Jurkat, Clone E6-1 (cell line): ENCODE data around the gene NCK2. TPM values are rescaled to one million over a fixed set of nuclear protein-coding genes. Genes with fewer than 3 reads are reported as not detected.

Experiments
- DNase-seq: peaks from one replicate; pipeline ENCODE4 v3.0.0-alpha.2; 2011; ENCODE audit warnings: low read depth, low spot score
- H3K4me3 ChIP-seq: 2 replicates; pipeline ENCODE4 v1.5.1; 2011; ENCODE audit warnings: mild to moderate bottlenecking, low read length, control low read depth, moderate library complexity
- polyA plus RNA-seq: library from polyadenylated mRNA; unstranded; fragments of >200 nt; gene quantifications from one replicate; pipeline ENCODE4 v1.2.1, GENCODE V29; 2012; ENCODE audit warnings: missing spikeins; ENCODE audit not compliant: insufficient read length, insufficient read depth

NCK2 gene
- 30.4 TPM for polyA plus RNA-seq

- no peak for DNase-seq
Measured at GRCh38 chr2:105744909-105745853, at the start of gene NCK2. TSS of gene NCK2 (plus strand) at chr2:105744912. CDS start at chr2:105855064, 110,152 bp downstream.

GRCh38 chr2:105697781-105698449, 46.8 kb upstream of the NCK2 start:
- DNase-seq: no peak
- H3K4me3 ChIP-seq: no peak overlapping the region

More at GRCh38 chr2:105744909-105745853, at the start of gene NCK2:
- H3K4me3 ChIP-seq: peak within 1 kb of the TSS; percentile 70

GRCh38 chr2:105698820-105699219, 45.9 kb upstream of the NCK2 start:
- no peak for DNase-seq

GRCh38 chr2:105701042-105701441, 43.7 kb upstream of the NCK2 start:
- DNase-seq: no peak
- no peak overlapping the region for H3K4me3 ChIP-seq

More at GRCh38 chr2:105698820-105699219, 45.9 kb upstream of the NCK2 start:
- H3K4me3 ChIP-seq: no peak overlapping the region

GRCh38 chr2:105708697-105709096, 36.0 kb upstream of the NCK2 start:
- no peak for DNase-seq
- H3K4me3 ChIP-seq: no peak overlapping the region

- H3K4me3 ChIP-seq: no peak overlapping the region
- no peak for DNase-seq
Measured at GRCh38 chr2:105711394-105711793, 33.3 kb upstream of the NCK2 start.

- no peak overlapping the region for H3K4me3 ChIP-seq
- no peak for DNase-seq
Measured at GRCh38 chr2:105712166-105712915, 32.4 kb upstream of the NCK2 start.

GRCh38 chr2:105712981-105713596, 31.6 kb upstream of the NCK2 start:
- no peak for DNase-seq
- no peak overlapping the region for H3K4me3 ChIP-seq

GRCh38 chr2:105714141-105714540, 30.6 kb upstream of the NCK2 start:
- no peak overlapping the region for H3K4me3 ChIP-seq
- no peak for DNase-seq

GRCh38 chr2:105718846-105719481, 25.7 kb upstream of the NCK2 start:
- H3K4me3 ChIP-seq: no peak overlapping the region
- DNase-seq: no peak

- DNase-seq: no peak
- H3K4me3 ChIP-seq: no peak overlapping the region
Measured at GRCh38 chr2:105721991-105722511, 22.7 kb upstream of the NCK2 start.

- no peak overlapping the region for H3K4me3 ChIP-seq
- no peak for DNase-seq
Measured at GRCh38 chr2:105722726-105723297, 21.9 kb upstream of the NCK2 start.

- H3K4me3 ChIP-seq: no peak overlapping the region
- DNase-seq: no peak
Measured at GRCh38 chr2:105723431-105723830, 21.3 kb upstream of the NCK2 start.

- no peak for DNase-seq
Measured at GRCh38 chr2:105725388-105725787, 19.3 kb upstream of the NCK2 start.

GRCh38 chr2:105730170-105730569, 14.5 kb upstream of the NCK2 start:
- no peak for DNase-seq
- H3K4me3 ChIP-seq: no peak overlapping the region

More at GRCh38 chr2:105725388-105725787, 19.3 kb upstream of the NCK2 start:
- no peak overlapping the region for H3K4me3 ChIP-seq

GRCh38 chr2:105731511-105731910, 13.2 kb upstream of the NCK2 start:
- DNase-seq: no peak
- no peak overlapping the region for H3K4me3 ChIP-seq

GRCh38 chr2:105732101-105732500, 12.6 kb upstream of the NCK2 start:
- no peak for DNase-seq
- H3K4me3 ChIP-seq: no peak overlapping the region
